ENCODE results near the gene HFM1.

GRCh38 chr1:91386109-91386508 lies 18.5 kb downstream of the HFM1 start:
- TF ChIP-seq POLR2A (IDR thresholded peaks at IDR 0.05) (no peak), CTCF (IDR thresholded peaks at IDR 0.05) (no peak)

Data from body of pancreas (tissue), 4 donors.